Skeletal muscle satellite cell (primary cell): ENCODE data around the gene COL16A1.

Experiments used
- H3K27me3 ChIP-seq: 2 replicates; pipeline ENCODE4 v1.7.0; 2013; ENCODE audit warnings: low read length; ENCODE audit not compliant: control insufficient read depth, insufficient read depth
- H3K36me3 ChIP-seq: 2 replicates; pipeline ENCODE4 v1.7.0; 2013; ENCODE audit warnings: mild to moderate bottlenecking, control low read depth, low read length; ENCODE audit not compliant: insufficient read depth
- H3K4me1 ChIP-seq: 2 replicates; pipeline ENCODE4 v1.7.0; 2013; ENCODE audit warnings: low read length; ENCODE audit not compliant: control insufficient read depth, insufficient read depth
- H3K4me2 ChIP-seq: 2 replicates; pipeline ENCODE4 v1.7.0; 2013; ENCODE audit warnings: mild to moderate bottlenecking, low read length
- H3K4me3 ChIP-seq: 2 replicates; pipeline ENCODE4 v1.7.0; 2013; ENCODE audit warnings: low read length
- H3K9ac ChIP-seq: 2 replicates; pipeline ENCODE4 v1.7.0; 2013; ENCODE audit warnings: mild to moderate bottlenecking, low read depth, low read length, moderate library complexity
- H3K9me3 ChIP-seq: replicated peaks from 2 replicates; pipeline ENCODE4 v1.7.0; 2013; ENCODE audit warnings: mild to moderate bottlenecking, control low read depth, low read length

The COL16A1 gene

GRCh38 chr1:31691446-31691845 is 12.4 kb downstream of the COL16A1 start:
- Histone ChIP-seq H3K4me1 (peaks cover 20% of the 10 kb centered on the region), H3K27me3 (no peaks in the 10 kb centered on the region), H3K9ac (no peak overlapping the region), H3K36me3 (peaks cover 25% of the 10 kb centered on the region), H3K9me3 (no peaks in the 10 kb centered on the region), H3K4me2 (no peak overlapping the region), H3K4me3 (no peak overlapping the region)

- Histone ChIP-seq H3K4me3 (no peak overlapping the region), H3K27me3 (no peaks in the 10 kb centered on the region), H3K9ac (no peak overlapping the region), H3K4me1 (peaks cover 20% of the 10 kb centered on the region), H3K36me3 (peaks cover 25% of the 10 kb centered on the region), H3K9me3 (no peaks in the 10 kb centered on the region), H3K4me2 (no peak overlapping the region)
Measured at GRCh38 chr1:31690921-31691320, 12.9 kb downstream of the COL16A1 start.

GRCh38 chr1:31689854-31690253 is 14.0 kb downstream of the COL16A1 start:
- H3K9me3 ChIP-seq = no peaks in the 10 kb centered on the region
- H3K4me1 ChIP-seq = peaks cover 20% of the 10 kb centered on the region
- H3K27me3 ChIP-seq = no peaks in the 10 kb centered on the region
- H3K4me2 ChIP-seq = peak overlapping the region; percentile 63
- H3K9ac ChIP-seq = peak overlapping the region; percentile 51
- peak overlapping the region; percentile 53 for H3K4me3 ChIP-seq
- H3K36me3 ChIP-seq = peaks cover 18% of the 10 kb centered on the region

DNA sequence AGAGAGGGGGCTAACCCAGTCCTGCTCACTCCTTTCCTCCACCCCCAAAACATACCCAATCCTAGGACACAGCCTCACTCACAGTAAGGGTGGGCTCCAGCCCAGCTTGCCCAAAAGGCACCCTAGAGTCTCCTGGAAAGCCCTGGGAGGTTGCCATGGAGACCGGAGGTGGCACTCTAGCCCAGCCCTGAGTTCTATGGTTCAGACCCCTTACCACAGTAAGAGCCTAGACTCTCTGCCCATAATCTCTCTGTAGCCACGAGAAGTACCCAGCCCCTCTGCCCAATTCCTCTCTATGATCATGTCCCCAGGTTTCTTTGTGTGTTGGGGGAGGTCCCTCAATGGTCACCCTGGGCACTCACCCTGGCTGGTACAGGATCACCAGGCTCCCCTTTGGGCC is 14.4 kb downstream of the COL16A1 start:
- Histone ChIP-seq H3K9me3 (no peaks in the 10 kb centered on the region), H3K4me2 (peak overlapping the region; percentile 63), H3K36me3 (peaks cover 14% of the 10 kb centered on the region), H3K9ac (peak overlapping the region; percentile 48), H3K4me3 (peak overlapping the region; percentile 53), H3K27me3 (no peaks in the 10 kb centered on the region), H3K4me1 (peaks cover 20% of the 10 kb centered on the region)

DNA sequence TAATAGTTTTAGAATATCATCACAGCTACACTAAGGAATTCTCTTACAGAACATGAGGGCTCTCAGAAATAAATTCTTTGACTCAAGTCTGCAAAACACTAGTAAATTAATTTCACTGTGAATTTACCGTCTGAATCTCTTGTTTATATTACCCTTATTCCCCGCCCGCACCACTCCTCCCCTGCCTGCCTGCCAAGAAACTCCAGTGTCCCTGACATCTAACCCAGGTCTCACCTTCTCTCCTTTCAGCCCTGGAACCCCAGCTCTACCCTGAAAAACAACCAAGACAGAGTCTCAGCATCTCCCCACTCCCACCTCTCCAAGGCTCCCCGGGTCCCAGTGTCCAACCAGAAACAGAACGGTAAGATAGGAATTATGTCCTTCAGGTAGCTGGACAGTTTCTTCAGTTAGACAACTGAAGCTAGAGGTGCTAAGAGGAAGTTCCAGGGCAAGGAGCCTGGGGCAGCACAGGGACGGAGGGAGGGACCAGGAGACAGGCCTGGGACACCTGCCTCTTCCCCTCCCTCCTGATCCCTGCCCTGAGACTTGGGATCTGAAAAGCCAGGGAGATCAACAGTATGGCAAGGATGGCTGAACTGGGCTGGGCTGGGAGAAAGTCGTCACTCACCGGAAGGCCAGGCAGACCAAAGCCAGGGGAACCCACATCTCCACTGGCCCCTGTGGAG is 15.4 kb downstream of the COL16A1 start:
- Histone ChIP-seq H3K9ac (no peak overlapping the region), H3K4me2 (no peak overlapping the region), H3K9me3 (no peaks in the 10 kb centered on the region), H3K4me3 (no peak overlapping the region), H3K27me3 (no peaks in the 10 kb centered on the region), H3K36me3 (peaks cover 6% of the 10 kb centered on the region), H3K4me1 (peaks cover 20% of the 10 kb centered on the region)

- peaks cover 20% of the 10 kb centered on the region for H3K4me1 ChIP-seq
- H3K4me3 ChIP-seq = no peak overlapping the region
- no peaks in the 10 kb centered on the region for H3K9me3 ChIP-seq
- no peak overlapping the region for H3K4me2 ChIP-seq
- peaks cover 12% of the 10 kb centered on the region for H3K36me3 ChIP-seq
- no peak overlapping the region for H3K9ac ChIP-seq
- no peaks in the 10 kb centered on the region for H3K27me3 ChIP-seq
Measured at GRCh38 chr1:31687601-31688000, 16.2 kb downstream of the COL16A1 start.

DNA sequence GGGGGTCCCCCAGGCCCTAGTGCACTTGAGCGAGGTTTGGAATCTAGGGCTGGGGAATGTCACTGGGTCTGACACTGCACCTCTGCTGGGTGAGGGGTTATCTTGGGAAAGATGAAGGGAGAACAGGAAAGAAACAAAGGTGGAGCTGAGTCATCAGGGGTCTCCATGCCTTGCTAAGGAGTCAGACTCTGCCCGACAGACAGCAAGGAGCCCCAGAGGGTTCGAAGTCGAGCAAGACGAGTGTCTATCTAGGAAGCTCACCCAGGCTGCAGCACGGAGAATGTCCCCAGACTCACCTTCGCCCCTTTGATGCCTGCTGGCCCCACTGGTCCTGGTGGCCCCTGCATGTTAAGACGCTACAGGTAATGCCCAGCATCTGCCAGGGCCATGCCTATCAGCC is 18.0 kb downstream of the COL16A1 start:
- Histone ChIP-seq H3K4me2 (no peak overlapping the region), H3K4me1 (peaks cover 18% of the 10 kb centered on the region), H3K4me3 (no peak overlapping the region), H3K27me3 (no peaks in the 10 kb centered on the region), H3K36me3 (peaks cover 28% of the 10 kb centered on the region), H3K9me3 (no peaks in the 10 kb centered on the region), H3K9ac (no peak overlapping the region)

GRCh38 chr1:31683997-31684396 is 19.8 kb downstream of the COL16A1 start:
- Histone ChIP-seq H3K36me3 (peaks cover 41% of the 10 kb centered on the region), H3K4me3 (no peak overlapping the region), H3K4me2 (no peak overlapping the region), H3K27me3 (no peaks in the 10 kb centered on the region), H3K9ac (no peak overlapping the region), H3K9me3 (no peaks in the 10 kb centered on the region), H3K4me1 (no peaks in the 10 kb centered on the region)

DNA sequence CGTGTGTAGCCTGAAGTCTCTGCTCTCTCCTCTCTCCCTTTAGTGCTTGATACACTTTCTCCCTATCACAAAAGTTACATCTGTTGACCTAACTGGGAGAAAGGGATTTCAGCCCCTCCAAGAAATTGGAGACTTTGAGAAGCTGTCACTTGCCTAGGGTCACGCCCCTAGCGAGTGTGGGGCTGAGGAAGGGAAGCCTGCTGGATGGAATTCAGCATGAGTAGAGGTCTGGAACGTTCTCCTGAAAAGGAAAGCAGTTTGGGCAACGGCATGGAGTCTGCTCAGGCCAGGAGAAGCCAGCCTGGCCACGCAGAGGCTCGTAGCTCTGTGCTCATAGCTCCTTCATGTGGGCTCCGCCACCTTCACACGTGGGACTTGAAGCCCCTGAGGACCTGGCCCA is 22.4 kb downstream of the COL16A1 start:
- Histone ChIP-seq H3K36me3 (peaks cover 46% of the 10 kb centered on the region), H3K9me3 (no peaks in the 10 kb centered on the region), H3K4me2 (no peak overlapping the region), H3K9ac (no peak overlapping the region), H3K4me1 (no peaks in the 10 kb centered on the region), H3K4me3 (no peak overlapping the region), H3K27me3 (no peaks in the 10 kb centered on the region)

DNA sequence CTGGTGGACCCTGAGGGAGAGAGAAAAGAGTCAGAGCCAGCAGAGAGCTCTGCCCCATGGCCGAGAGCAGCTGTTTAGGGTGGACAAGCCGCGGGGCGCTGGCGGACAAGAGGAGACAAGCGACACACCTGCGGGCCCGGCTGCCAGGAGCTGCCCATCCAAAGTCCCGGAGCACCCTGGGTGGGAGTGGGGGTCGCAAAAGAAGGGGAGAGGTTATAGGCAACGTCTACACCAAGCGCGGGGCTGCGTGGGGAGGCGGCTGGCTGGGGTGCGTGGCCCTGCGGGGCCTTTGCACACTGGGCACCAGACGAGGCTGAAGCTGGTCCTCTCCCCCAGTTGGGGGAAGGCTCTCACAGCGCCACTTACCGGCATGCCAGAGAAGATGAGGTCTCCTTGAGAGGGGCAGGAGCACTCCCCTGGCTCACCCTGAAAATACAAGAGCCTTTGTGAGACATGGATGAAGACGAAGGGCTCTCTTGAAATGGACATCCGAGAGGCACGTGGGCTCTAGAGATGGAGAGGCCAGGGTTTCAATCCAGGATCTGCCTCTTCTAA is 24.1 kb downstream of the COL16A1 start:
- no peak overlapping the region for H3K4me2 ChIP-seq
- no peaks in the 10 kb centered on the region for H3K4me1 ChIP-seq
- H3K9ac ChIP-seq = no peak overlapping the region
- peaks cover 46% of the 10 kb centered on the region for H3K36me3 ChIP-seq
- no peaks in the 10 kb centered on the region for H3K27me3 ChIP-seq
- no peak overlapping the region for H3K4me3 ChIP-seq
- no peaks in the 10 kb centered on the region for H3K9me3 ChIP-seq

DNA sequence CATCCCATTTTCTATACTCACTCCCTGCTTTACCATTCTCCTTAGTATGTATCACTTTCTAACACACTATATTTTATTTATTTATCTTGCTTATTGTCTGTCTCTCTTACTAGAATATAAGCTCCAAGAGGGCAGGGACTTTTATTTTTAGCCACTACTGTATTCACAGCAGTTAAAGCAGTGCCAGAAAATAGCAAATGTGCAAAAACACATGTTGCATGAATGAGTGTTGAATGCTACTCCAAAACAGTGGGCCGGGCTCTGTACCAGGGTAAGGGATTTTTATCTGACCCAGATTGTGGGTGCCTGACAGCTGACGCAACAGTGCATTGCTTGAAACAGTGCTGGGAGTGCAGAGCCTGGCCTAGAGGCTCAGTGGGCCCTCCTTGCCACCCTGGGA is 24.7 kb downstream of the COL16A1 start:
- no peaks in the 10 kb centered on the region for H3K4me1 ChIP-seq
- H3K27me3 ChIP-seq = no peaks in the 10 kb centered on the region
- no peak overlapping the region for H3K4me3 ChIP-seq
- H3K36me3 ChIP-seq = peaks cover 46% of the 10 kb centered on the region
- H3K4me2 ChIP-seq = no peak overlapping the region
- H3K9me3 ChIP-seq = no peaks in the 10 kb centered on the region
- no peak overlapping the region for H3K9ac ChIP-seq

- Histone ChIP-seq H3K36me3 (peaks cover 46% of the 10 kb centered on the region), H3K4me3 (no peak overlapping the region), H3K27me3 (no peaks in the 10 kb centered on the region), H3K4me2 (no peak overlapping the region), H3K9me3 (no peaks in the 10 kb centered on the region), H3K9ac (no peak overlapping the region), H3K4me1 (no peaks in the 10 kb centered on the region)
Measured at GRCh38 chr1:31678681-31679080, 25.1 kb downstream of the COL16A1 start.
